ENCODE measurements around the gene TRIB2. TPM values are rescaled to one million over a fixed set of nuclear protein-coding genes. Genes with fewer than 3 reads are reported as not detected.

The TRIB2 gene
- total RNA-seq, 1 donor from 2014 or later, result 60.7 TPM

DNA sequence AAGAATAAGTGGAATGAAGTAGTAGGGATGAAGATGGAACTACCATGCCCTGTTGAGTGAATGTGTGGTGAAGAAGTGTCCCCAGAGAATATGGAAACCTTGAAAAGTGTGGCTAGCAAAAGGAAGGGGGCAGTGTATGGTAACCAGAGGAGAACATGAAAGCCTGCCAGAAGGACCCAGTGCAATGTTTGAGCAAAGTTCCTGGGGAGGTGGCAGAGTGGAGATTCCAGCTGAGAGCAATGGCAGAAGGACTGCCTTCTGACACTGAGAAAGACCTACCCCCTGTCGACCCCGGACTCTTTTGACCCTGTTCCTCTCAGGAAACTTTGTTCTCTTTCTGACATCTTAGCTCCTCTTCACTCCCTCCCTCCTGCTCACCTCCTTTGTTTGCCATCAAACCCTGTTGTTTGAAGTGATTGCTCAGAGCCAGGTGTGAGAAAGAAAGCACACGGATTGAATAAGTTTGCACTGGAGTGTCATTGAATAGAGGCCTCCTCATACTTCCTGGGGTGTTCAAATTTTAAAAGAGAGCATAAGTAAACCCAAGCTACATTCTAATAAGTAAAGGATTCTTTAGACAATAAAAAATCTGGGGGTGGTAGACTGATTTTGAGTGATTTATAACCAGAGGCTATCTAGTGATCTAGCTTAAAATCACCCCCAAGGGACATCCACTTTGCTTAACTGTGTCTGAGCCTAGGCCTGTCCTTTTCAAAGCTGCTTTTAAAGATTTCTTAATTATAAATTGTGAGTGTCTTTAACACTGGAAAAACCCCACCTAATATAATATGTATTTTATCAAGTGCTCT is 57.1 kb downstream of the TRIB2 start:
- DNase-seq (ENCODE audit: low read depth in 2 of 2), result no peak

GRCh38 chr2:12774395-12774727 is 57.6 kb downstream of the TRIB2 start:
- no peak for DNase-seq (ENCODE audit: low read depth in 2 of 2)

GRCh38 chr2:12776521-12776961 is 59.8 kb downstream of the TRIB2 start:
- no peak for DNase-seq (ENCODE audit: low read depth in 2 of 2)

- no peak for DNase-seq (ENCODE audit: low read depth in 2 of 2)
Measured at GRCh38 chr2:12778369-12778768, 61.6 kb downstream of the TRIB2 start.

DNA sequence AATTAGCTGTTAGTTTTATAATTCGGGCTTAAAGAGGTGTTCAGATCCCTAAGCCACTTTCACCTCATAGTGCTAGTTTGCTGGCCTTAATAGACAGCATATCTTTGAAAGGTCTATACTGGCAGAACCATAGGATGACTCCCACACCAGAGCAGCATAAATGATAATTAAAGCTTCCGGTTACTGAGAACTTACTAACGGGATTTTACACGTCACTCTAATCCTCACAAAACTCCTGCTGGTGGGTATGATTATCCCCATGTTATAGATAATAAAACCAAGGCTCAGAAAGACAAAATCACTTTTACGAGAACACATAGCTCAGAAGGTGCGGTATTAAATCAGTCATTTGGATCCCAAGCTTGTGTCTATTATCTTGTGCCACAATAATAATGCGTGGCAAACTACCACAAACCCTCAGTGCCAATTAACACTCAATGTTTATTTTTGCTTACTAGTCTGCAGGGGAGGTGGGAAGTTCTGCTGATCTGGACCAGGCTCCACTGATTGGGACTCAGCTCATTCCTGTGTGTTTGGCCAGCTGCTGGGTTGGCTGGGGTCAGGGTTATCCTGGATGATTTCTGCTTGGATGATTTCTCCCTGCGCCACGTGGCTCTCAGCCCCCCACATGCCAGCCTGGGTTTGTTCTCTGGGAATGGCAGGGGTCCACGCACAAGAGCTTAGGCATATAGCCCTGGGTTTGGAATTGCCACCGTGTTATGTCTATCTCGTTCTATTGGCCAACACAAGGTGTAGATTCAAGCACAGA is 62.3 kb downstream of the TRIB2 start:
- no peak for DNase-seq (ENCODE audit: low read depth in 2 of 2)

GRCh38 chr2:12781329-12781728 is 64.6 kb downstream of the TRIB2 start:
- DNase-seq (ENCODE audit: low read depth in 2 of 2), result no peak

DNA sequence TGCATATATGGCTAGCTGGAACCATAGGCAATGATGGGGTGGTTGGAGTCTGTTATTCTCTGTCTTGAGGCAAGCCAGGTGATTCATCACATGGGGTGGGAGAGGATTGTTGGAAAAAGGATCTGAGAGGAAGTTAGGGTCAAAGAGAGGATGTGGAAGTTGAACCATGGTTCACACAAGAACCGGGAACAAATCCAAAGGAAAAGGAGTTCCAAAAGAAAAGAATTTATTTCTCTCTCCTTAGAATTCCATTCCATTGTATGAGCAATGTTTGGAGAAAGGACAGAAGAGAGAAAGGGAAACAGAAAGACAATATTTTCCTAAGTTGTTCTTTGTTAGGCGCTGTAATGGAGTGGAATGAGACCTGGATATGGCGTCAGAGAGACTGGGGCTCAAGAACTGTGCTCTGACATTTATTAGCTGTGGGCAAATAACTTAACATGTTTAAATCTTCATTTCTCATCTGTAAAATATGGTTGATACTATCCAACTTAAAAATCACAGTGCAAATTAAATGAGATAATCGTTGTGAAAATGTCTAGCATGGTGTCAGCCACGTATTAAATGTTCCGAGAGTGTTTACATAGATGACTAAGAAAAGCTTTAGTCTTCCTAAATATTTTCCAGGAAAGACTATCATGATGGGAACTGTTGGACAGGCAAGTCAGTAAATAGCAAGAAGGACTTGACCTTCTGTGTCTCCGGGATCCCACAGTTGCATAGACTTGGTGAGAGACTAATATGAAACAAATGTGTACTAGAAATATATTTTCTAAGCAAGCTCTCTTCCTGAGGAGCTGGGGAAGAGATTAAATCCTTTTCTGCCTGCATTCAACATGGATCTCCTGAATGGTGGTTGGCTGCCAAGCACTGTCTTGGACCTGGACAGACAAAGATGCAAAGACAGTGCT is 71.4 kb downstream of the TRIB2 start:
- peak in 1 of 2 donors; percentile 95 for DNase-seq (ENCODE audit: low read depth in 2 of 2)

DNA sequence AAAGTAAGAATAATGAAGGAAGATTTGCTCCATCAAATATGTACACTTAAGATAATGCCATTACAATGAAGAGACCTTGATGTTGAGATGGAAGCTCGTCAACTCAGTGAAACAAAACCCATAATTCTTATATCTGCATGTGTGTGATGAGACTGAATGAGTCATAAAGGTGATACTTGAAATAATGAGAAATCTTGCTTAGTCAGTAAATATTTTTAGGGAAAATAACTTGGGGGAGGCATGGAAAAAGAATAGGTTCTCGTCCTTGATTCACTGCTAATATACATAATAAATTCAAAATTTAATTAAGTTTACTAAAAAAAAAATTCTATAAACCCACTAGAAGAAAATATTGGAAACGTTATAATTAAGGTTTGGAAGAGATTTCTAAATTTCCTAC is 75.2 kb downstream of the TRIB2 start:
- DNase-seq (ENCODE audit: low read depth in 2 of 2), result no peak
